Measurements from ENCODE around the gene BMP4.

Gene BMP4

DNA sequence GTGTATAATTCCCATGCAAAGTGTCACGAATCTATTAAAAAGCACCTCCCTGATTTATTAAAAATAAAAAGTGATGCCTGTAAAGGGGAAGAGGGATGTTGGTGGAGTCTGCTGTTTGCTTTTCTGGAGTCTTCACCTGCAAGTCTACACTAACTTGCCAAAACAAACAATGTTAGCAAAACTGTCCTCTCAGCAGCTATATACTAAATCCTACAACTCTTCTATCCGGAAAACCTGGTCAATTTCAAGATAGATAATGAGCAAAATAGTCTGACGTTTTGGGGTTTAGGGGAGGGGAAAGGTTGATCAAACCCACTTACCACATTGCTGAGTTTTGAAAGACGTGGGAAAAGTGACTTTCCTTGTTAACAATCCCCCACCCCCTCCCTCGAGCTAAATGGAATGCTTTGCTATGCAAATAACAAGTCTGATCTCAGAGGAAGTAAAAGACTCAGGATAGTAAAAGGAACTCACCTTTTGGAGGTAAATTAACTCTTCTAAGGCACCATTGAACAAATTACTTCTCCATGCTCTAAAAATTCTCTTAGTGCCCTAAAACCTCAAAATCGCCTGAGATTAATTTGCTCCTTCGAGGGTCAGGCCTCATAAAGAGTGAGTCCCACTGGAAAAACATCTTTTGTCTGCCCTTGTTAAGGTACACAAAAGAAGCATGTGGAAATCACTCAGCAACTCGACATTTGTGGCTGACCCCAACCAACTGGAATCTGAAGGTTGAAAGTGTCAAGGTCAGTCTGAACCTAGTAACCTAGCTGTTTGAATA lies 13.5 kb downstream of the BMP4 start:
- no peak overlapping the region for H3K4me3 ChIP-seq (ENCODE audit: low read length)
- peaks cover 5% of the 10 kb centered on the region for H3K27me3 ChIP-seq (ENCODE audit: control insufficient read depth, insufficient read depth, low read length)
- no peaks in the 10 kb centered on the region for H3K36me3 ChIP-seq (ENCODE audit: insufficient read depth, low read length)
- H3K9ac ChIP-seq (ENCODE audit: low read depth, low read length) = no peak overlapping the region
- no peaks in the 10 kb centered on the region for H3K9me3 ChIP-seq (replicated peaks; ENCODE audit: low read length)
- no peak overlapping the region for H3K4me2 ChIP-seq (ENCODE audit: low read length)
- H3K4me1 ChIP-seq (ENCODE audit: control insufficient read depth, insufficient read depth, low read length) = peaks cover 4% of the 10 kb centered on the region

DNA sequence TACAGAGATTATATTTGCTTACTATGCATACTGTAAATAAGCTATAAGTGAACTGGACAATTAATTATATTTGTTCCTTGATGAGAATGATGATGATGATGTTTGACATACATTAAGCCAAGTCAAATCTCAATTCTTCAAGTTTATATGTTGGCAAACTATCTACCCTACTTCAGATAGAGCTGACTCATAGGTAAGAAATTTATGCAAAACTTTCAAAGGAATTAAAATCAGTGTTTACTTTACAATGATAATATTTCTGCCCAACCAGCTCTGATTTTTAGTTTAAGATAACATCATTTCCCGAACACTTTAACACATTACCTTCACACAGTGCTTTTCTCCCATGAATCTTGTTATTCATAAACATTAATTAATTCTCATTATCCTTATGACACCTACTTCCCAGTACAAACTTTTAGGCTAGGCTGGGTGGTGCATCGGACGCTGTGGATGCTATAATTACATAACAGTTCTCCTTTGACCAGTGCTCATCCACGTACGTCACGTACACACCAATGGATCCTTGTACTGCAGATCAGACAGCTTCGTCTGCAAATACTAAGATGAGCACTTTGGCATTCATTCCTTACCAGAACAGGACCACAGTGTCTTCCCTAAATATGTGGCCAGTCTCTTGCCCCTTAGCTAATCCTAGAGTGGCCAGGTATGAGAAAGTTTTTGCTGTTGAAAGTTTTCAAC lies 18.3 kb downstream of the BMP4 start:
- Histone ChIP-seq H3K4me3 (ENCODE audit: low read length) (no peak overlapping the region), H3K4me2 (ENCODE audit: low read length) (no peak overlapping the region), H3K4me1 (ENCODE audit: control insufficient read depth, insufficient read depth, low read length) (peaks cover 4% of the 10 kb centered on the region), H3K27me3 (ENCODE audit: control insufficient read depth, insufficient read depth, low read length) (no peaks in the 10 kb centered on the region), H3K9me3 (replicated peaks; ENCODE audit: low read length) (no peaks in the 10 kb centered on the region), H3K9ac (ENCODE audit: low read depth, low read length) (no peak overlapping the region), H3K36me3 (ENCODE audit: insufficient read depth, low read length) (no peaks in the 10 kb centered on the region)

DNA sequence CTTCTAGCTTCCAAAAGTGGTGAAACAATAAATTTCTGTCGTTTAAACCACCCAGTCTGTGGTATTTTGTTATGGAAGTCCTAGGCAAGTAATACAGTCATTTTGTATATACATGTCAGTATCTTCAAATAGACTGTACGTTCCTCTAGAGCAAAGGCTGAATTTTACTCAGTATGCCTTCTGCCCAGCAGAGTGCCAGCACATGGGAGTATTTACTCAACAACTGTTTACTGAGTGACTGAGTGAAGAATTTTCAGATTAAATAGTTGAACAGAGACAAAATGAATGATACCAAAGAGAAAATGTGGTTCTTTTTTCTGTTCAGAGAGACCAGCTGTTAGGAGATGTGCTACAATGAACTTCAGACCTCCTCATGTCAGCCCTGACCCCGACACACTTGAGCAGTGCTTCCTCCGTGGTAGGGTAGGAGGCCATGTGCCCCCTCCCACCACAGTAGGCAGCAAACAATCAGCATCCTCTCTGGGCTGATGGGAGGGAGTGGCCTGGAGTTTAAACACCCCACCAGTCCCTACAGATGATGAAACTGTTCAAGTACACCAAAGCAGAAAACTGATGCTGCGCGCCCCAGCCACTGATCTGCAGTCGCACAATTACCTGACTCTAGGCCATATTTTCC lies 21.7 kb downstream of the BMP4 start:
- Histone ChIP-seq H3K27me3 (ENCODE audit: control insufficient read depth, insufficient read depth, low read length) (no peaks in the 10 kb centered on the region), H3K4me1 (ENCODE audit: control insufficient read depth, insufficient read depth, low read length) (peaks cover 4% of the 10 kb centered on the region), H3K9ac (ENCODE audit: low read depth, low read length) (no peak overlapping the region), H3K9me3 (replicated peaks; ENCODE audit: low read length) (no peaks in the 10 kb centered on the region), H3K4me3 (ENCODE audit: low read length) (no peak overlapping the region), H3K4me2 (ENCODE audit: low read length) (no peak overlapping the region), H3K36me3 (ENCODE audit: insufficient read depth, low read length) (no peaks in the 10 kb centered on the region)

DNA sequence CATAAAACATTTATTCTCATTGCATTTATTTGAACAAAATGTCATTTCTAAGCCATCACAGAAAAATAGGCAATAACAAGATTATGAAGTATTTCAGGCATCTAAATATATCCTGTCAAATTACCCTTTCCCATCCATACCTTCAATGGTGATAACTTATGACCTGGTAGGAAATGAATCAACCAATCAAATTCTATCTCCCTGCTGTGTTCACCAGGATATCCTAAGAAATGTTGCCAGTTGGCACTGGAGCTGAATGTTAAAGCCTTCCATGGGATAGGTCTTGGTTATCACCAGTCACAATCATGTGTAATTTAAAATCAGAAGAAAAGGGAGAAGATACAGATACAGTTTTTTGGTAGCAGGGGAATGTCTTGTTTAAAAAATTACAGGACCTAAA lies 23.7 kb downstream of the BMP4 start:
- no peaks in the 10 kb centered on the region for H3K9me3 ChIP-seq (replicated peaks; ENCODE audit: low read length)
- H3K36me3 ChIP-seq (ENCODE audit: insufficient read depth, low read length) = no peaks in the 10 kb centered on the region
- H3K4me1 ChIP-seq (ENCODE audit: control insufficient read depth, insufficient read depth, low read length) = no peaks in the 10 kb centered on the region
- no peaks in the 10 kb centered on the region for H3K27me3 ChIP-seq (ENCODE audit: control insufficient read depth, insufficient read depth, low read length)
- no peak overlapping the region for H3K4me3 ChIP-seq (ENCODE audit: low read length)
- no peak overlapping the region for H3K9ac ChIP-seq (ENCODE audit: low read depth, low read length)
- no peak overlapping the region for H3K4me2 ChIP-seq (ENCODE audit: low read length)

DNA sequence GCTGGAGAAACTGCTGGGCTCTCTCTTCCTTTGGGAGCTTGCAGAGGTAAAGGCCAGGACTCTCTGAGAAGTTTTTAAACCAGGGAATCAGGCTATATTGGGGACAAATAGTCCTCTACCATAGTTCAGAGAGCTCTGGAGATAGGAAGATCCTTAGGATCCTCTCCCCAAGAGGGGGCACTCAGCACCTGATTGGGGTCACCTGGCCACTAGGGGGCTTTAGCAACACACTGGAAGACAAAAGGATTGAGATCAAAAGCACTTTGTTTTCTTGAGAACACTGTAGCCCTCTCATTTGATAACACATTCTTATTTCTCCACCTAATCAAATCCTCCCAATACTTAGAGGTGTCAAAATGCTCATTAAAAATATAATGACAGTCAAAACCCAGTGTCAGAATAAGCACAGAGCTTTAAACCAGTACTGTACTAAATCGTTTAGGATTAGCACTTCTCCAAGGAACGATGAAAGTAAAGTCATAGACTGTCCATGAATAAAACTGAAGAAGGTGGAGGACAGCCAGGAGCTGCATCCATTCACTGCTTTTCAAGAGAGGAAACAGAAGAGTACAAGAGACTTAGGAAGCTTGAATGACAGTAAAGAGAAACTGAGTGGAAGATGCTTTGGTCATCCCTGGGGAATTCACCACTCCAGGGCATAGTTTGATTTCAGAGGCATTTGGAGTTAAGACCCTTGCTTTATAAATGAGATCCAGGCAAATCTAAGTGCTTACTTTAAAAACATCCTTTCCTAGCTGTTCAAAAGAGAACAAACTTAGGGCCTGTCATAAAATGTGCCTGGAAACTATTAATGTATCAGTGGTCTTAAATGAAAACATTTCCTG lies 26.5 kb downstream of the BMP4 start:
- Histone ChIP-seq H3K9me3 (replicated peaks; ENCODE audit: low read length) (no peaks in the 10 kb centered on the region), H3K36me3 (ENCODE audit: insufficient read depth, low read length) (no peaks in the 10 kb centered on the region), H3K9ac (ENCODE audit: low read depth, low read length) (no peak overlapping the region), H3K4me2 (ENCODE audit: low read length) (no peak overlapping the region), H3K4me1 (ENCODE audit: control insufficient read depth, insufficient read depth, low read length) (peaks cover 18% of the 10 kb centered on the region), H3K27me3 (ENCODE audit: control insufficient read depth, insufficient read depth, low read length) (no peaks in the 10 kb centered on the region), H3K4me3 (ENCODE audit: low read length) (no peak overlapping the region)

DNA sequence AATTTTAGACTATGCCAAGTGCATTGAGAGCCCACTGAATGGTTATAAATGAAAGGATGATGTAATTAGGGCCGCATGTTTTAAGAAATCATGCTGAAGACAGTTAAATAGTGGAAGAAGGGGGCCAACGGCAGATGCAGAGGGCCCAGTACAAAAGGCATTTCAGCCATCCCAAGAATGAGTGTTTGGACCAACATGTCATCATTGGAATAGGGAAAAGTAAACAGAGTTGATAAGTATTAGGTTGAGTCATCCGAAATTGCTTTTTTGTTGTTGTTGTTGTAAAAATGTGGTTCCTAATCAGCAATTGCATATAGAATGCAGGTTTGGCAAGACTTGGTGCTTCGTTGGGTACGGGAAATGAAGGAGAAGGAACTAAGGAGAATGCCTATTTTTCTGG lies 29.5 kb downstream of the BMP4 start:
- peaks cover 29% of the 10 kb centered on the region for H3K4me1 ChIP-seq (ENCODE audit: control insufficient read depth, insufficient read depth, low read length)
- no peak overlapping the region for H3K9ac ChIP-seq (ENCODE audit: low read depth, low read length)
- H3K27me3 ChIP-seq (ENCODE audit: control insufficient read depth, insufficient read depth, low read length) = no peaks in the 10 kb centered on the region
- H3K4me2 ChIP-seq (ENCODE audit: low read length) = peak overlapping the region; percentile 21
- H3K36me3 ChIP-seq (ENCODE audit: insufficient read depth, low read length) = no peaks in the 10 kb centered on the region
- H3K4me3 ChIP-seq (ENCODE audit: low read length) = no peak overlapping the region
- H3K9me3 ChIP-seq (replicated peaks; ENCODE audit: low read length) = no peaks in the 10 kb centered on the region

DNA sequence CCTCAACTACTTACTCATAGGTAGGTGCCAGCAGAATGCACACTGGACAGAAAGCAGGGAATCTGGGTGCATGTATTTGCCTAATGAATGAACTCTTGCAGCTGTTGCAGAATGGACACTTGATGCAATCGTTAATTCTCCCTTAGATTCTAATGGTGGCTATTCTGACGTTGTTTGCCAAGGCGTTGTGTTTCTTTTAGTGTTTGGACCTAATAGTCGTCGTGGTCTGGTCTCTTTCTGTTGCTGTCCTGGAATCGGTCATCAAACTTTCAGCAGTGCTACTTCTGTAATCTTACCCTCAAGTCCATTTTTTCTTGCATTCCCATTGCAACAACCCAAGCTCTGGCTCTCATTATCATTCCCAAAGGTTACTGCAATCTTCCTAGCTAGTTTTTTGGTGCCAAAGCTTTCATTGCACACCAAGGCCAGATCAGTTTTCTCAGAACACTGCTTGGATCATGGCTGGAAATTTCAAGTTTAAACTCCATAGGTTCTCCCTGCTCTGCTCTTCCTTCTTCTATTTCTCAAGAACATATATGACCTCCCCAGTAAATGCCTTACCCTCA lies 31.3 kb downstream of the BMP4 start:
- H3K36me3 ChIP-seq (ENCODE audit: insufficient read depth, low read length) = no peaks in the 10 kb centered on the region
- H3K27me3 ChIP-seq (ENCODE audit: control insufficient read depth, insufficient read depth, low read length) = no peaks in the 10 kb centered on the region
- H3K4me2 ChIP-seq (ENCODE audit: low read length) = peak overlapping the region; percentile 56
- no peaks in the 10 kb centered on the region for H3K9me3 ChIP-seq (replicated peaks; ENCODE audit: low read length)
- H3K4me3 ChIP-seq (ENCODE audit: low read length) = peak overlapping the region; percentile 32
- no peak overlapping the region for H3K9ac ChIP-seq (ENCODE audit: low read depth, low read length)
- peaks cover 29% of the 10 kb centered on the region for H3K4me1 ChIP-seq (ENCODE audit: control insufficient read depth, insufficient read depth, low read length)

DNA sequence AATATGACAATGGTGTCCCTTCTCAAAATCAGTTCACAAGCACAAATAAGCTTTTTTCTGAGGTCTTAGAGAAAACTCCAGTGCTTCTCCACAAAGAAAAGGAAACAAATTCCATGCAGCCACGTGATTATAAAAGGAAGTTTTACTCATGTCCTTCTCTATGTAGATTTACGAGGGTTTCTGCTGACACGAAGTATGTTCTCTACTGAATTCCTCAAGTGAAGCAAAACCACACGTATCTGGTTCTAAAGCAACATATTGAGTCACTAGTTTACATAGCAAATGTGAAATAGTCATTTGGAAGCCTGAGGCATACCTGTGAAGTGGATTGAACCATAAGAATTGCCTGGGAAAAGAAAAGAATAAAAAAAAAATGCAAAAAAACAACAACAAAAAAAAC lies 31.9 kb downstream of the BMP4 start:
- H3K27me3 ChIP-seq (ENCODE audit: control insufficient read depth, insufficient read depth, low read length) = no peaks in the 10 kb centered on the region
- H3K9me3 ChIP-seq (replicated peaks; ENCODE audit: low read length) = no peaks in the 10 kb centered on the region
- H3K4me2 ChIP-seq (ENCODE audit: low read length) = peak overlapping the region; percentile 60
- H3K9ac ChIP-seq (ENCODE audit: low read depth, low read length) = no peak overlapping the region
- peaks cover 29% of the 10 kb centered on the region for H3K4me1 ChIP-seq (ENCODE audit: control insufficient read depth, insufficient read depth, low read length)
- no peaks in the 10 kb centered on the region for H3K36me3 ChIP-seq (ENCODE audit: insufficient read depth, low read length)
- no peak overlapping the region for H3K4me3 ChIP-seq (ENCODE audit: low read length)

DNA sequence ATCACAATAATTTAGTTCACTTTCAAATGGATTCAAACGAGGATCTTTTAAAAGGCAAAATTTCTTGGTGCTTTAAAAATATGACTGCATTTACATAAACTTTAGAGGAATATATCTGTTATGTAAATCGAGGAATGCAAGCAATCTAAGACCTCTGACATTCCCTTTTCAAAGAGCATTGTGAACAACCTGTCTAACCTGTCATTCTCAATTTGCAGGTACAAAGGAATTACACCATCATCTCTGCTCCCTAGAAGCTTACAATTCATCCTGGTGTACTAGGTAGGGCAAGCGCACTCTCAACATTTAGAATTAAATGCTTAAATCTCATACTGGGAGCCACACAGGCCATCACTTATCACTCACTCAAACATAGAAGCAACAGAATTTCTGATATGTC lies 35.6 kb downstream of the BMP4 start:
- Histone ChIP-seq H3K4me1 (ENCODE audit: control insufficient read depth, insufficient read depth, low read length) (peaks cover 18% of the 10 kb centered on the region), H3K9ac (ENCODE audit: low read depth, low read length) (no peak overlapping the region), H3K27me3 (ENCODE audit: control insufficient read depth, insufficient read depth, low read length) (no peaks in the 10 kb centered on the region), H3K4me3 (ENCODE audit: low read length) (no peak overlapping the region), H3K4me2 (ENCODE audit: low read length) (no peak overlapping the region), H3K36me3 (ENCODE audit: insufficient read depth, low read length) (no peaks in the 10 kb centered on the region), H3K9me3 (replicated peaks; ENCODE audit: low read length) (no peaks in the 10 kb centered on the region)

DNA sequence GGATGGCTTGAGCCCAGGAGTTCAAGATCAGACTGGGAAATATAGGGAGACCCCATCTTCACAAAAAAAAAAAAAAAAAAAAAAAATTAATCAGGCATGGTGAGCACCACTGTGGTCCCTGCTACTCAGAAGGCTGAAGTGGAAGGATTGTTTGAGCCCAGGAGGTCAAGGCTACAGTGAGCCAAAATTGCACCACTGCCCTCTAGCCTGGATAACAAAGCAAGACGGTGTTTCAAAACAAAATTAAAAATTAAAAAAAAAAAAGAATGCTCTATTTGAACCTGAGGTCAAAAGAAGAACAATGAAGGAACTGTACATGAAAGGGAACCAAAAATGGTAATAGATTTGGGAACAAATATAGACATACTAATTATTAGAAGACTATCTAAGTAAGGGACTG lies 40.4 kb downstream of the BMP4 start:
- Histone ChIP-seq H3K9me3 (replicated peaks; ENCODE audit: low read length) (no peaks in the 10 kb centered on the region), H3K4me2 (ENCODE audit: low read length) (no peak overlapping the region), H3K4me1 (ENCODE audit: control insufficient read depth, insufficient read depth, low read length) (no peaks in the 10 kb centered on the region), H3K36me3 (ENCODE audit: insufficient read depth, low read length) (no peaks in the 10 kb centered on the region), H3K27me3 (ENCODE audit: control insufficient read depth, insufficient read depth, low read length) (no peaks in the 10 kb centered on the region), H3K9ac (ENCODE audit: low read depth, low read length) (no peak overlapping the region), H3K4me3 (ENCODE audit: low read length) (no peak overlapping the region)
